RWPE1 (cell line): ENCODE data around the gene DACT3.

Source experiments
- CTCF ChIA-PET: fragments of 350-600 bp; sonication (Branson Sonifier 250); formaldehyde crosslinking; extraction: SDS; loops from one replicate; lab custom pipeline; 2021; lab: Yijun Ruan, JAX
- POLR2A ChIA-PET: fragments of 400-600 bp; formaldehyde crosslinking; extraction: SDS; loops from one replicate; lab custom pipeline; 2020; ENCODE audit warnings: antibody characterized with exemption; ENCODE audit not compliant: low non-redundant PET; lab: Yijun Ruan, JAX
- DNase-seq: peaks from one replicate; pipeline ENCODE4 v3.0.0; 2012; ENCODE audit warnings: low spot score
- H3K27ac ChIP-seq: fragments of 450-650 bp; 2 replicates; pipeline ENCODE4 v1.5.1; 2017
- CTCF ChIP-seq: fragments of 450-650 bp; conservative IDR thresholded peaks from 2 replicates; pipeline ENCODE4 v1.5.1; 2017; ENCODE audit warnings: low read depth, mild to moderate bottlenecking

Gene DACT3

GRCh38 chr19:46670813-46671212 lies 9.8 kb upstream of the DACT3 start:
- ChIA-PET CTCF (interaction anchor here (0.8 kb wide), 2 partner anchors 9 to 54 kb away, joined by 3 read pairs; no protein-coding TSS in a partner anchor), POLR2A (no interaction called here)
- DNase-seq, result no peak
- no peak overlapping the region; the same call in 1 of the 2 replicates for H3K27ac ChIP-seq
- no peak for TF ChIP-seq CTCF

- POLR2A ChIA-PET, result no interaction called here
- CTCF ChIA-PET, result no interaction called here
- no peak for DNase-seq
- no peak overlapping the region for H3K27ac ChIP-seq
- TF ChIP-seq CTCF, result no peak
Observed at GRCh38 chr19:46668662-46669061, 7.7 kb upstream of the DACT3 start.

GRCh38 chr19:46665072-46665471 lies 4.1 kb upstream of the DACT3 start:
- DNase-seq, result no peak
- H3K27ac ChIP-seq, result no peak overlapping the region
- CTCF ChIA-PET, result interaction anchor here (0.6 kb wide), 2 partner anchors 110 to 269 kb away, joined by 3 read pairs; no protein-coding TSS in a partner anchor
- POLR2A ChIA-PET, result no interaction called here
- TF ChIP-seq CTCF, result no peak

GRCh38 chr19:46661735-46662592 lies 982 bp upstream of the DACT3 start:
- ChIA-PET POLR2A (no interaction called here), CTCF (interaction anchor here (0.6 to 2.6 kb wide), 17 partner anchors 9 to 206 kb away, joined by 3 to 45 read pairs (median 5); partner anchors contain the start of gene GNG8)
- peak overlapping the region; percentile 13 for H3K27ac ChIP-seq
- TF ChIP-seq CTCF, result peak; percentile 94
- peak; percentile 80 for DNase-seq

- CTCF ChIA-PET, result interaction anchor here (0.6 to 2.0 kb wide), 5 partner anchors 24 to 260 kb away, joined by 3 to 7 read pairs (median 4); partner anchors contain the start of gene GNG8
- no peak for TF ChIP-seq CTCF
- POLR2A ChIA-PET, result interaction anchor here (0.7 kb wide), 1 partner anchor 29 kb away, joined by 3 read pairs; no protein-coding TSS in a partner anchor
- no peak for DNase-seq
- no peak overlapping the region for H3K27ac ChIP-seq
Observed at GRCh38 chr19:46660551-46661019, 397 bp downstream of the DACT3 start.

- CTCF ChIA-PET, result interaction anchor here (0.6 to 1.6 kb wide), 3 partner anchors 23 to 260 kb away, joined by 3 to 4 read pairs (median 3); no protein-coding TSS in a partner anchor
- POLR2A ChIA-PET, result no interaction called here
- no peak for DNase-seq
- no peak overlapping the region for H3K27ac ChIP-seq
- no peak for TF ChIP-seq CTCF
Observed at GRCh38 chr19:46660008-46660517, 919 bp downstream of the DACT3 start.
